ENCODE measurements around the gene MTA1.

MTA1 gene

GRCh38 chr14:105519946-105520698 is 100.5 kb downstream of the MTA1 start:
- DNase-seq (ENCODE audit: low read depth): no peak
- TF ChIP-seq, protein P1, sequence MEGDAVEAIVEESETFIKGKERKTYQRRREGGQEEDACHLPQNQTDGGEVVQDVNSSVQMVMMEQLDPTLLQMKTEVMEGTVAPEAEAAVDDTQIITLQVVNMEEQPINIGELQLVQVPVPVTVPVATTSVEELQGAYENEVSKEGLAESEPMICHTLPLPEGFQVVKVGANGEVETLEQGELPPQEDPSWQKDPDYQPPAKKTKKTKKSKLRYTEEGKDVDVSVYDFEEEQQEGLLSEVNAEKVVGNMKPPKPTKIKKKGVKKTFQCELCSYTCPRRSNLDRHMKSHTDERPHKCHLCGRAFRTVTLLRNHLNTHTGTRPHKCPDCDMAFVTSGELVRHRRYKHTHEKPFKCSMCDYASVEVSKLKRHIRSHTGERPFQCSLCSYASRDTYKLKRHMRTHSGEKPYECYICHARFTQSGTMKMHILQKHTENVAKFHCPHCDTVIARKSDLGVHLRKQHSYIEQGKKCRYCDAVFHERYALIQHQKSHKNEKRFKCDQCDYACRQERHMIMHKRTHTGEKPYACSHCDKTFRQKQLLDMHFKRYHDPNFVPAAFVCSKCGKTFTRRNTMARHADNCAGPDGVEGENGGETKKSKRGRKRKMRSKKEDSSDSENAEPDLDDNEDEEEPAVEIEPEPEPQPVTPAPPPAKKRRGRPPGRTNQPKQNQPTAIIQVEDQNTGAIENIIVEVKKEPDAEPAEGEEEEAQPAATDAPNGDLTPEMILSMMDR (IDR thresholded peaks at IDR 0.05; ENCODE audit: low read depth, low read length, missing control alignments): no peak
- no peak overlapping the region for H3K4me3 ChIP-seq (ENCODE audit: low read depth, low read length)
